ENCODE data around the gene ADRB2.

ADRB2 gene

GRCh38 chr5:148786456-148786855 is 40.0 kb upstream of the ADRB2 start:
- no peak for ATAC-seq
- TF ChIP-seq ZNF70 (CRISPR knock-in tag; IDR thresholded peaks at IDR 0.05) (no peak), ISL1 (CRISPR knock-in tag; IDR thresholded peaks at IDR 0.05) (peak; percentile 42; the same call in 1 of the 2 replicates)

GRCh38 chr5:148788636-148789035 is 37.8 kb upstream of the ADRB2 start:
- TF ChIP-seq PPARA (CRISPR knock-in tag; IDR thresholded peaks at IDR 0.05; ENCODE audit: borderline replicate concordance) (no peak), ZFP30 (CRISPR knock-in tag; IDR thresholded peaks at IDR 0.05) (no peak), TOX (CRISPR knock-in tag; IDR thresholded peaks at IDR 0.05; ENCODE audit: borderline replicate concordance) (no peak), TSHZ2 (CRISPR knock-in tag; IDR thresholded peaks at IDR 0.05) (no peak), PATZ1 (CRISPR knock-in tag; IDR thresholded peaks at IDR 0.05; ENCODE audit: borderline replicate concordance) (no peak), ZFP3 (CRISPR knock-in tag; IDR thresholded peaks at IDR 0.05) (no peak), BACH2 (CRISPR knock-in tag; IDR thresholded peaks at IDR 0.05; ENCODE audit: borderline replicate concordance) (no peak), ZNF8 (CRISPR knock-in tag; IDR thresholded peaks at IDR 0.05) (no peak), ZC3H10 (CRISPR knock-in tag; IDR thresholded peaks at IDR 0.05) (no peak), RARB (CRISPR knock-in tag; IDR thresholded peaks at IDR 0.05) (no peak), CREB5 (CRISPR knock-in tag; IDR thresholded peaks at IDR 0.05; ENCODE audit: low read depth) (no peak), ARNTL (CRISPR knock-in tag; IDR thresholded peaks at IDR 0.05; ENCODE audit: borderline replicate concordance, low read depth) (no peak)
- TF ChIP-seq, protein P1, sequence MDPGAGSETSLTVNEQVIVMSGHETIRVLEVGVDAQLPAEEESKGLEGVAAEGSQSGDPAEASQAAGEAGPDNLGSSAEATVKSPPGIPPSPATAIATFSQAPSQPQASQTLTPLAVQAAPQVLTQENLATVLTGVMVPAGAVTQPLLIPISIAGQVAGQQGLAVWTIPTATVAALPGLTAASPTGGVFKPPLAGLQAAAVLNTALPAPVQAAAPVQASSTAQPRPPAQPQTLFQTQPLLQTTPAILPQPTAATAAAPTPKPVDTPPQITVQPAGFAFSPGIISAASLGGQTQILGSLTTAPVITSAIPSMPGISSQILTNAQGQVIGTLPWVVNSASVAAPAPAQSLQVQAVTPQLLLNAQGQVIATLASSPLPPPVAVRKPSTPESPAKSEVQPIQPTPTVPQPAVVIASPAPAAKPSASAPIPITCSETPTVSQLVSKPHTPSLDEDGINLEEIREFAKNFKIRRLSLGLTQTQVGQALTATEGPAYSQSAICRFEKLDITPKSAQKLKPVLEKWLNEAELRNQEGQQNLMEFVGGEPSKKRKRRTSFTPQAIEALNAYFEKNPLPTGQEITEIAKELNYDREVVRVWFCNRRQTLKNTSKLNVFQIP (CRISPR knock-in tag; IDR thresholded peaks at IDR 0.05; ENCODE audit: borderline replicate concordance, low read depth): no peak

DNA sequence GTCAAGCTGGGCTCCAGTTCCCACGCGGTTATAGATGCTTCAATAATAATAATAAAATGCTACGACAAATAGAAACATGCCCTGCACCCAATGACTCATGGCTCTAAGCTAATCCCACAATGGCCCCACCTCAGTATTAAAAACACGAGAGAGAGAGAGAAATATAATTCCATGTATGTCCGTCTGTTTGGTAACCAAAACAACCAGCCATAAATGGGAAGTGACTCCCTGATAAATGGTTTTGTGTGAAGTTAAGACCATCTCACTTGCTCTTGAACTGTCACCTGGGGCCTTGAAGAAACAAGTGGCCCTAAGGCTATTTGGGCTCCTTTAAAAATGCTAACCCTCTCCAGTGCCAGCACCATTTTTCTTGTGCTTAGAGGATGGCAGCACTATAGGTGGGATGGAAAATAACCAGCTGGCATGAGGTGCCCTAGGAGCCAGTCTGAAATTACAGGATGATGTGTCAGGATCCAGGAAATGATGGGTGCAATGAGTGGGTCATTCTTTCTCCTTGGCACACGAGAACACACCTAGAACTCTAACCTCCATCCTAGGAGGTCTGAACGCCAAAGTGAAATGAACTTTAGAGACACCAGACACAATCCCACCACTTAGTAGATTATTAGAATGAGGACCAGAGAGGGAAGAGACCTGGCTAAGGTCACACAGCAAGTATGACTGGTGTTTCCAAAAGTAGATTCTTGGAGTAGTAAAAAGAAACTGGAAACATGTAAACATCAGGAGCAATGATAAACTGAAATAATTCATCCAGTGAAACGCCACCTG is 35.7 kb upstream of the ADRB2 start:
- no peak for TF ChIP-seq ZC3H10 (CRISPR knock-in tag; IDR thresholded peaks at IDR 0.05)
- no peak for TF ChIP-seq BACH2 (CRISPR knock-in tag; IDR thresholded peaks at IDR 0.05; ENCODE audit: borderline replicate concordance)
- TF ChIP-seq CREB5 (CRISPR knock-in tag; IDR thresholded peaks at IDR 0.05; ENCODE audit: low read depth): no peak
- TF ChIP-seq ZNF70 (CRISPR knock-in tag; IDR thresholded peaks at IDR 0.05): no peak
- no peak for TF ChIP-seq OSR1 (CRISPR knock-in tag; IDR thresholded peaks at IDR 0.05)
- no peak for TF ChIP-seq ZNF8 (CRISPR knock-in tag; IDR thresholded peaks at IDR 0.05)
- TF ChIP-seq ZNF565 (CRISPR knock-in tag; conservative IDR thresholded peaks at IDR 0.05; ENCODE audit: low read depth): no peak
- TF ChIP-seq RARB (CRISPR knock-in tag; IDR thresholded peaks at IDR 0.05): no peak
- no peak for TF ChIP-seq ZFP3 (CRISPR knock-in tag; IDR thresholded peaks at IDR 0.05)
- TF ChIP-seq, protein P2, sequence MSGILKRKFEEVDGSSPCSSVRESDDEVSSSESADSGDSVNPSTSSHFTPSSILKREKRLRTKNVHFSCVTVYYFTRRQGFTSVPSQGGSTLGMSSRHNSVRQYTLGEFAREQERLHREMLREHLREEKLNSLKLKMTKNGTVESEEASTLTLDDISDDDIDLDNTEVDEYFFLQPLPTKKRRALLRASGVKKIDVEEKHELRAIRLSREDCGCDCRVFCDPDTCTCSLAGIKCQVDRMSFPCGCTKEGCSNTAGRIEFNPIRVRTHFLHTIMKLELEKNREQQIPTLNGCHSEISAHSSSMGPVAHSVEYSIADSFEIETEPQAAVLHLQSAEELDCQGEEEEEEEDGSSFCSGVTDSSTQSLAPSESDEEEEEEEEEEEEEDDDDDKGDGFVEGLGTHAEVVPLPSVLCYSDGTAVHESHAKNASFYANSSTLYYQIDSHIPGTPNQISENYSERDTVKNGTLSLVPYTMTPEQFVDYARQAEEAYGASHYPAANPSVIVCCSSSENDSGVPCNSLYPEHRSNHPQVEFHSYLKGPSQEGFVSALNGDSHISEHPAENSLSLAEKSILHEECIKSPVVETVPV (CRISPR knock-in tag; IDR thresholded peaks at IDR 0.05): no peak
- ATAC-seq: no peak

More at GRCh38 chr5:148788636-148789035, 37.8 kb upstream of the ADRB2 start:
- ATAC-seq: peak; percentile 27; the same call in 2 of the 3 replicates
